ENCODE results near the gene SFT2D3.

The SFT2D3 gene

GRCh38 chr2:127661072-127661649 is 40.1 kb upstream of the SFT2D3 start:
- Mint-ChIP-seq H3K27ac (no peak overlapping the region), H3K9me3 (ENCODE audit: low read depth) (no peaks in the 10 kb centered on the region), H3K27me3 (peaks cover 10% of the 10 kb centered on the region), H3K4me3 (no peak overlapping the region), H3K36me3 (no peaks in the 10 kb centered on the region), H3K4me1 (ENCODE audit: low read depth) (no peaks in the 10 kb centered on the region)

GRCh38 chr2:127661949-127662510 is 39.3 kb upstream of the SFT2D3 start:
- Mint-ChIP-seq H3K27ac (no peak overlapping the region), H3K4me3 (no peak overlapping the region), H3K36me3 (no peaks in the 10 kb centered on the region), H3K4me1 (ENCODE audit: low read depth) (no peaks in the 10 kb centered on the region), H3K9me3 (ENCODE audit: low read depth) (no peaks in the 10 kb centered on the region), H3K27me3 (peaks cover 16% of the 10 kb centered on the region)

- Mint-ChIP-seq H3K27me3 (peaks cover 16% of the 10 kb centered on the region), H3K36me3 (no peaks in the 10 kb centered on the region), H3K27ac (no peak overlapping the region), H3K4me3 (no peak overlapping the region), H3K9me3 (ENCODE audit: low read depth) (no peaks in the 10 kb centered on the region), H3K4me1 (ENCODE audit: low read depth) (no peaks in the 10 kb centered on the region)
Observed at GRCh38 chr2:127662937-127663565, 38.2 kb upstream of the SFT2D3 start.

GRCh38 chr2:127663566-127664064 is 37.7 kb upstream of the SFT2D3 start:
- Mint-ChIP-seq H3K9me3 (ENCODE audit: low read depth) (no peaks in the 10 kb centered on the region), H3K36me3 (no peaks in the 10 kb centered on the region), H3K4me1 (ENCODE audit: low read depth) (no peaks in the 10 kb centered on the region), H3K27me3 (peaks cover 16% of the 10 kb centered on the region), H3K4me3 (no peak overlapping the region), H3K27ac (no peak overlapping the region)

- H3K9me3 Mint-ChIP-seq (ENCODE audit: low read depth) = no peaks in the 10 kb centered on the region
- no peak overlapping the region for H3K27ac Mint-ChIP-seq
- H3K4me3 Mint-ChIP-seq = no peak overlapping the region
- H3K36me3 Mint-ChIP-seq = no peaks in the 10 kb centered on the region
- no peaks in the 10 kb centered on the region for H3K4me1 Mint-ChIP-seq (ENCODE audit: low read depth)
- peaks cover 16% of the 10 kb centered on the region for H3K27me3 Mint-ChIP-seq
Observed at GRCh38 chr2:127664065-127664894, 37.0 kb upstream of the SFT2D3 start.

- Mint-ChIP-seq H3K27ac (no peak overlapping the region), H3K9me3 (ENCODE audit: low read depth) (no peaks in the 10 kb centered on the region), H3K36me3 (no peaks in the 10 kb centered on the region), H3K4me3 (no peak overlapping the region), H3K4me1 (ENCODE audit: low read depth) (no peaks in the 10 kb centered on the region), H3K27me3 (peaks cover 18% of the 10 kb centered on the region)
Observed at GRCh38 chr2:127664895-127665225, 36.4 kb upstream of the SFT2D3 start.

- Mint-ChIP-seq H3K4me3 (no peak overlapping the region), H3K9me3 (ENCODE audit: low read depth) (no peaks in the 10 kb centered on the region), H3K27ac (no peak overlapping the region), H3K36me3 (no peaks in the 10 kb centered on the region), H3K27me3 (peaks cover 23% of the 10 kb centered on the region), H3K4me1 (ENCODE audit: low read depth) (no peaks in the 10 kb centered on the region)
Observed at GRCh38 chr2:127665267-127665893, 35.9 kb upstream of the SFT2D3 start.

GRCh38 chr2:127669056-127669455 is 32.2 kb upstream of the SFT2D3 start:
- Mint-ChIP-seq H3K27ac (no peak overlapping the region), H3K4me1 (ENCODE audit: low read depth) (no peaks in the 10 kb centered on the region), H3K27me3 (peaks cover 27% of the 10 kb centered on the region), H3K36me3 (no peaks in the 10 kb centered on the region), H3K9me3 (ENCODE audit: low read depth) (no peaks in the 10 kb centered on the region), H3K4me3 (no peak overlapping the region)

- Mint-ChIP-seq H3K27me3 (peaks cover 27% of the 10 kb centered on the region), H3K36me3 (no peaks in the 10 kb centered on the region), H3K27ac (no peak overlapping the region), H3K9me3 (ENCODE audit: low read depth) (no peaks in the 10 kb centered on the region), H3K4me1 (ENCODE audit: low read depth) (peaks cover 4% of the 10 kb centered on the region), H3K4me3 (no peak overlapping the region)
Observed at GRCh38 chr2:127670055-127670956, 31.0 kb upstream of the SFT2D3 start.

GRCh38 chr2:127670957-127671290 is 30.4 kb upstream of the SFT2D3 start:
- Mint-ChIP-seq H3K36me3 (no peaks in the 10 kb centered on the region), H3K4me1 (ENCODE audit: low read depth) (peaks cover 8% of the 10 kb centered on the region), H3K27ac (no peak overlapping the region), H3K9me3 (ENCODE audit: low read depth) (no peaks in the 10 kb centered on the region), H3K27me3 (peaks cover 30% of the 10 kb centered on the region), H3K4me3 (no peak overlapping the region)

- H3K27ac Mint-ChIP-seq = no peak overlapping the region
- no peaks in the 10 kb centered on the region for H3K9me3 Mint-ChIP-seq (ENCODE audit: low read depth)
- H3K4me1 Mint-ChIP-seq (ENCODE audit: low read depth) = peaks cover 11% of the 10 kb centered on the region
- H3K27me3 Mint-ChIP-seq = peaks cover 31% of the 10 kb centered on the region
- no peaks in the 10 kb centered on the region for H3K36me3 Mint-ChIP-seq
- no peak overlapping the region for H3K4me3 Mint-ChIP-seq
Observed at GRCh38 chr2:127671557-127672302, 29.6 kb upstream of the SFT2D3 start.

- H3K9me3 Mint-ChIP-seq (ENCODE audit: low read depth) = no peaks in the 10 kb centered on the region
- H3K27me3 Mint-ChIP-seq = peaks cover 29% of the 10 kb centered on the region
- no peaks in the 10 kb centered on the region for H3K36me3 Mint-ChIP-seq
- no peak overlapping the region for H3K27ac Mint-ChIP-seq
- H3K4me1 Mint-ChIP-seq (ENCODE audit: low read depth) = peaks cover 11% of the 10 kb centered on the region
- no peak overlapping the region for H3K4me3 Mint-ChIP-seq
Observed at GRCh38 chr2:127672341-127673224, 28.7 kb upstream of the SFT2D3 start.
